HG02588 (cell line): ENCODE results near the gene ITGA2.
"Not testable (repeated sequence)": the region's sequence is repeated elsewhere in the genome, so short reads cannot be mapped to it uniquely, and the experiment has no call there.

Experiments
- ATAC-seq: cut with Tn5 transposase; IDR thresholded peaks from one replicate; pipeline ENCODE4 v1.9.1; 2021; ENCODE audit warnings: mild to moderate bottlenecking, moderate library complexity; ENCODE audit not compliant: unreplicated experiment

The ITGA2 gene

GRCh38 chr5:53095217-53095616, 106.1 kb downstream of the ITGA2 start:
- ATAC-seq = no peak

- ATAC-seq = peak; percentile 81
Observed at GRCh38 chr5:53095931-53096525, 106.9 kb downstream of the ITGA2 start.

- ATAC-seq = no peak
Observed at GRCh38 chr5:53099546-53099945, 110.4 kb downstream of the ITGA2 start.

GRCh38 chr5:53100606-53101005, 111.5 kb downstream of the ITGA2 start:
- no peak for ATAC-seq

GRCh38 chr5:53105611-53106300, 116.6 kb downstream of the ITGA2 start:
- ATAC-seq = no peak

GRCh38 chr5:53109056-53109442, 119.9 kb downstream of the ITGA2 start:
- ATAC-seq = peak; percentile 7

GRCh38 chr5:53109443-53110127, 120.4 kb downstream of the ITGA2 start, which contains the start of gene MOCS2:
MOCS2 (minus strand) TSS chr5:53109757; CDS start chr5:53107174, 2,583 bp downstream.
- ATAC-seq = peak; percentile 96

GRCh38 chr5:53110156-53110555, 121.0 kb downstream of the ITGA2 start:
- peak; percentile 3 for ATAC-seq

GRCh38 chr5:53111139-53111538, 122.0 kb downstream of the ITGA2 start:
- ATAC-seq = no peak

GRCh38 chr5:53112307-53112706, 123.2 kb downstream of the ITGA2 start:
- ATAC-seq = not testable (repeated sequence)

GRCh38 chr5:53112909-53113308, 123.8 kb downstream of the ITGA2 start:
- no peak for ATAC-seq

- no peak for ATAC-seq
Observed at GRCh38 chr5:53113947-53114346, 124.8 kb downstream of the ITGA2 start.

- no peak for ATAC-seq
Observed at GRCh38 chr5:53114988-53115387, 125.8 kb downstream of the ITGA2 start.

- no peak for ATAC-seq
Observed at GRCh38 chr5:53116597-53116996, 127.4 kb downstream of the ITGA2 start.

GRCh38 chr5:53118879-53119278, 129.7 kb downstream of the ITGA2 start:
- no peak for ATAC-seq

- no peak for ATAC-seq
Observed at GRCh38 chr5:53120165-53120564, 131.0 kb downstream of the ITGA2 start.

GRCh38 chr5:53123702-53124101, 134.6 kb downstream of the ITGA2 start:
- ATAC-seq = no peak

- no peak for ATAC-seq
Observed at GRCh38 chr5:53126521-53126920, 137.4 kb downstream of the ITGA2 start.

GRCh38 chr5:53127107-53127506, 138.0 kb downstream of the ITGA2 start:
- ATAC-seq = no peak

- ATAC-seq = no peak
Observed at GRCh38 chr5:53128481-53128880, 139.3 kb downstream of the ITGA2 start.

- no peak for ATAC-seq
Observed at GRCh38 chr5:53130266-53130665, 141.1 kb downstream of the ITGA2 start.

- ATAC-seq = no peak
Observed at GRCh38 chr5:53133020-53133419, 143.9 kb downstream of the ITGA2 start.
